RWPE2 (cell line): ENCODE data around the gene BAZ2B.

ENCODE experiments used
- ATAC-seq: fragments of 200-7000 bp; cut with Tn5 transposase; 3 replicates; pipeline ENCODE4 v1.9.1; 2021; ENCODE audit warnings: low read depth
- DNase-seq: peaks from one replicate; pipeline ENCODE4 v3.0.0-alpha.2; 2020; ENCODE audit warnings: low spot score
- H3K27ac ChIP-seq: fragments of 450-650 bp; 2 replicates; pipeline ENCODE4 v1.5.1; 2017; ENCODE audit warnings: mild to moderate bottlenecking; ENCODE audit not compliant: poor library complexity, severe bottlenecking
- H3K27me3 ChIP-seq: fragments of 250-450 bp; sonication (Bioruptor Pico); 2 replicates; pipeline ENCODE4 v1.5.1; 2021; ENCODE audit warnings: mild to moderate bottlenecking, moderate library complexity; ENCODE audit not compliant: insufficient read depth, poor library complexity, severe bottlenecking
- H3K36me3 ChIP-seq: fragments of 250-450 bp; sonication (Bioruptor Pico); 2 replicates; pipeline ENCODE4 v1.5.1; 2020; ENCODE audit warnings: low read depth, mild to moderate bottlenecking, moderate library complexity
- H3K4me1 ChIP-seq: fragments of 250-450 bp; sonication (Bioruptor Pico); 2 replicates; pipeline ENCODE4 v1.5.1; 2021; ENCODE audit warnings: mild to moderate bottlenecking, moderate library complexity; ENCODE audit not compliant: insufficient read depth, poor library complexity, severe bottlenecking
- H3K4me3 ChIP-seq: fragments of 250-450 bp; sonication (Bioruptor Pico); 2 replicates; pipeline ENCODE4 v1.5.1; 2021; ENCODE audit warnings: mild to moderate bottlenecking, moderate library complexity; ENCODE audit not compliant: severe bottlenecking
- H3K9me3 ChIP-seq: fragments of 250-450 bp; sonication (Bioruptor Pico); 2 replicates; pipeline ENCODE4 v1.5.1; 2021; ENCODE audit warnings: mild to moderate bottlenecking, moderate library complexity; ENCODE audit not compliant: severe bottlenecking
- TF ChIP-seq, protein P1 (sequence below): fragments of 450-650 bp; IDR thresholded peaks from one replicate; pipeline ENCODE4 v1.5.1; 2017; ENCODE audit warnings: mild to moderate bottlenecking, moderate library complexity; ENCODE audit not compliant: poor library complexity, severe bottlenecking

The BAZ2B gene

DNA sequence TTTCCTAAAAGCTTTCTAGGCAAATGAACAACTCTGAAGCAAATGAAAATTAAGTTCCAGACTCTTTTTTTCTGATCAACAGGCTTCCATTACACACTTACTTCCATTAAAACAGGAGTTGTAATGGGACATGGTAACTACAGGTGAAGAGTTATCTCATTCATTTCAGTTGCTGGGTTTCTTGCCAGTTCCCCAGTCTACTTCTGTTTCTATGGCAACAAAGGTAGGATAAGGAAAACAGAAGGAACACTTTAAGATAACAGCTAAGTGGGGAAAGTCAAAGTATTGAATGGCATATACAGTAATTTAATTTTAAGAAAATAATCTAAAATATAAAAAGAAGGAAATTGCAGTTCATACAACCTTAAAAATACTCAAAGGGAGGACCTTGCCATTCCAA, 25.1 kb downstream of the BAZ2B start:
- H3K27ac ChIP-seq, result no peak overlapping the region
- H3K27me3 ChIP-seq, result no peaks in the 10 kb centered on the region
- no peak for DNase-seq
- peaks cover 14% of the 10 kb centered on the region for H3K4me1 ChIP-seq
- no peaks in the 10 kb centered on the region for H3K36me3 ChIP-seq
- TF ChIP-seq, protein P1, sequence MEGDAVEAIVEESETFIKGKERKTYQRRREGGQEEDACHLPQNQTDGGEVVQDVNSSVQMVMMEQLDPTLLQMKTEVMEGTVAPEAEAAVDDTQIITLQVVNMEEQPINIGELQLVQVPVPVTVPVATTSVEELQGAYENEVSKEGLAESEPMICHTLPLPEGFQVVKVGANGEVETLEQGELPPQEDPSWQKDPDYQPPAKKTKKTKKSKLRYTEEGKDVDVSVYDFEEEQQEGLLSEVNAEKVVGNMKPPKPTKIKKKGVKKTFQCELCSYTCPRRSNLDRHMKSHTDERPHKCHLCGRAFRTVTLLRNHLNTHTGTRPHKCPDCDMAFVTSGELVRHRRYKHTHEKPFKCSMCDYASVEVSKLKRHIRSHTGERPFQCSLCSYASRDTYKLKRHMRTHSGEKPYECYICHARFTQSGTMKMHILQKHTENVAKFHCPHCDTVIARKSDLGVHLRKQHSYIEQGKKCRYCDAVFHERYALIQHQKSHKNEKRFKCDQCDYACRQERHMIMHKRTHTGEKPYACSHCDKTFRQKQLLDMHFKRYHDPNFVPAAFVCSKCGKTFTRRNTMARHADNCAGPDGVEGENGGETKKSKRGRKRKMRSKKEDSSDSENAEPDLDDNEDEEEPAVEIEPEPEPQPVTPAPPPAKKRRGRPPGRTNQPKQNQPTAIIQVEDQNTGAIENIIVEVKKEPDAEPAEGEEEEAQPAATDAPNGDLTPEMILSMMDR, result no peak
- H3K9me3 ChIP-seq, result peaks cover 1% of the 10 kb centered on the region
- no peak for ATAC-seq
- no peak overlapping the region for H3K4me3 ChIP-seq

DNA sequence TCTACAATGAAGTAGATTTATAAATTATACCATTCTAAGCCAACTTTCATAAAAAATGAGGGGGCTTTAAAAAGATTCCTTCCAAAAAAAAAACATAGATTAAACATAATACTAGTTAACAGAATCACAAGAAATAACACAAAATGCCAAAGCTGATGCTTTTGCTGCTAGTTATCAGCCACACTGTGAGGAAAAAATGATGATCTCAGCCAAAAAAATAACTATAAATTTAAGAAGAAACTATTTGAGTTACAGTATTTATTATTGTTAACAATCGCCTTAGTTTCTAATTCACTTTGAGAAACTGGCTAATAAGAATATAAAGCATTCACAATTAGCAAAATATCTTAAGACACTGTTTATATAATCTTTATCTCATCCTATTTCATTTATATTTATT, 27.1 kb downstream of the BAZ2B start:
- H3K36me3 ChIP-seq, result no peaks in the 10 kb centered on the region
- ATAC-seq (no peak), DNase-seq (no peak)
- H3K4me3 ChIP-seq, result no peak overlapping the region
- H3K9me3 ChIP-seq, result peaks cover 1% of the 10 kb centered on the region
- H3K4me1 ChIP-seq, result no peaks in the 10 kb centered on the region
- TF ChIP-seq, protein P1, result no peak
- H3K27ac ChIP-seq, result no peak overlapping the region
- peaks cover 2% of the 10 kb centered on the region for H3K27me3 ChIP-seq

DNA sequence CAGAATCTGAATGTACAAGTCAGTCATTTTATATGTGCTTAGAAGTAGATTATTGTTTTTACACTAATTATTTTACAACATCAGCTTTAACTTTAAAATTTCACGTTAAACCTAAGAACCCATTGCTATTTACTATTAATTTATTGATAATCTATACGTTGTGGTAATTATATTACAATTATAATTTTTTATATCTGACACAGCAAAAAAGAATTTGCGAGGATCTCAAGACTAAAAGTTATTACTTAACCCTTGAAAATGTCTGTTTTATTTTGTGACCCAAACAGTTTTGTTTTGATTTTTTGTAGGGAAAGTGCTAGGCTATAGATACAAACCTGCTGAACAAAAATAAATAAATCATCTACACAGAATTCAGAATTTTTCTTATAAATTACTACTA, 30.3 kb downstream of the BAZ2B start:
- H3K4me3 ChIP-seq, result no peak overlapping the region
- peaks cover 1% of the 10 kb centered on the region for H3K9me3 ChIP-seq
- TF ChIP-seq, protein P1, result no peak
- H3K27ac ChIP-seq, result no peak overlapping the region
- H3K4me1 ChIP-seq, result no peaks in the 10 kb centered on the region
- no peaks in the 10 kb centered on the region for H3K36me3 ChIP-seq
- ATAC-seq, result no peak
- no peak for DNase-seq
- peaks cover 2% of the 10 kb centered on the region for H3K27me3 ChIP-seq

DNA sequence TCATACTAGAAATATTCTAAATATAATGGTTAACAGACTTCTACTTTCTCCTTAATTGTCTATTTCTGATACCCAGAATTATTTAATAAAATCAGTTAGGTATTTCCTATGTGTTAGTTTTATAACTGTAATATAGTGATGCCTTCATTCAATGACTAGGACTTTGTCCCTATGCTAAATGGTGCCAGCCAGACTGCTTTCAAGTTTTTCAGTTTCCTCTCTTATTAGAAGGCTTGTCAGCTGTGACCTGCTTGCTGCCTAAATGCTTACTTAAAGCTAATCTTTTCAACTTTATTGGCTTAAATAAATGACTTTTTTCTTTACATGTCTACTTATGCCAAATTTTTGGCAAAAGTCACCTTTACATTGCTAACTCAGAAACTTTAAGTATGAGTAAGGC, 30.7 kb downstream of the BAZ2B start:
- no peak for ATAC-seq
- DNase-seq, result no peak

DNA sequence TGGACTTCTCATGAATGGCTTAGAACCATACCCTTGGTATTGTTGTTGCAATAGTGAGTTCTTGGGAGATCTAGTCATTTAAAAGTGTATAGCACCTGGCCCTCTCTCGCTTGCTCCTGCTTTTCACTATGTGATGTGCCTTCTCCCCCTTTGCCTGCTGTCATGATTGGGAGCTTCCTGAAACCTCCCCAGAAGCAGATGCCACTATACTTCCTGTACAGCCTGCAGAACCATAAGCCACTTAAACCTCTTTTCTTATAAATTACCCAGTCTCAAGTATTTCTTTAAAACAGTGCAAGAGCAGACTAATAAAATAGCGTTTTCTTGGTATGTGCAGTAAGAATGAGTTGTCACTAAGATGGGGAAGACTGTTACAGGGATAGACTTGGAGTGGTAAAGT, 31.6 kb downstream of the BAZ2B start:
- H3K9me3 ChIP-seq, result peaks cover 1% of the 10 kb centered on the region
- H3K27ac ChIP-seq, result no peak overlapping the region
- no peaks in the 10 kb centered on the region for H3K4me1 ChIP-seq
- peaks cover 2% of the 10 kb centered on the region for H3K27me3 ChIP-seq
- DNase-seq (no peak), ATAC-seq (no peak)
- H3K36me3 ChIP-seq, result no peaks in the 10 kb centered on the region
- TF ChIP-seq, protein P1, result no peak
- no peak overlapping the region for H3K4me3 ChIP-seq

More for the DNA sequence above, 30.7 kb downstream of the BAZ2B start:
- H3K9me3 ChIP-seq, result peaks cover 1% of the 10 kb centered on the region
- no peak overlapping the region for H3K4me3 ChIP-seq
- TF ChIP-seq, protein P1, result no peak
- no peaks in the 10 kb centered on the region for H3K4me1 ChIP-seq
- H3K27ac ChIP-seq, result no peak overlapping the region
- H3K27me3 ChIP-seq, result peaks cover 2% of the 10 kb centered on the region
- H3K36me3 ChIP-seq, result no peaks in the 10 kb centered on the region
